Skeletal muscle cell (primary cell): ENCODE measurements around the gene FILIP1.

ENCODE experiments used
- DNase-seq: peaks from one replicate; pipeline ENCODE4 v3.0.0-alpha.2; 2010; ENCODE audit warnings: low read depth
- H3K4me3 ChIP-seq: 2 replicates; pipeline ENCODE4 v1.5.1; 2011; ENCODE audit warnings: low read depth, mild to moderate bottlenecking, control low read depth, low read length, moderate library complexity

The FILIP1 gene

GRCh38 chr6:75493400-75494064 lies at the start of gene FILIP1:
Gene FILIP1 (minus strand): TSS chr6:75493800. CDS start chr6:75414972, 78,828 bp downstream.
- DNase-seq = no peak

GRCh38 chr6:75543311-75543710 lies 49.7 kb upstream of the FILIP1 start:
- DNase-seq = no peak

More at GRCh38 chr6:75493400-75494064, at the start of gene FILIP1:
- no peak within 1 kb of the TSS for H3K4me3 ChIP-seq

GRCh38 chr6:75539136-75539535 lies 45.5 kb upstream of the FILIP1 start:
- no peak for DNase-seq
- H3K4me3 ChIP-seq = no peak overlapping the region

More at GRCh38 chr6:75543311-75543710, 49.7 kb upstream of the FILIP1 start:
- no peak overlapping the region for H3K4me3 ChIP-seq

GRCh38 chr6:75532521-75532920 lies 38.9 kb upstream of the FILIP1 start:
- DNase-seq = no peak
- no peak overlapping the region for H3K4me3 ChIP-seq

GRCh38 chr6:75531174-75531573 lies 37.6 kb upstream of the FILIP1 start:
- H3K4me3 ChIP-seq = no peak overlapping the region
- no peak for DNase-seq

- no peak for DNase-seq
- H3K4me3 ChIP-seq = no peak overlapping the region
Observed at GRCh38 chr6:75530696-75531095, 37.1 kb upstream of the FILIP1 start.

- H3K4me3 ChIP-seq = no peak overlapping the region
- DNase-seq = peak; percentile 23
Observed at GRCh38 chr6:75528423-75528822, 34.8 kb upstream of the FILIP1 start.

- no peak overlapping the region for H3K4me3 ChIP-seq
- DNase-seq = peak; percentile 26
Observed at GRCh38 chr6:75526502-75527127, 33.0 kb upstream of the FILIP1 start.

- DNase-seq = no peak
- no peak overlapping the region for H3K4me3 ChIP-seq
Observed at GRCh38 chr6:75525682-75526081, 32.1 kb upstream of the FILIP1 start.

GRCh38 chr6:75524322-75524972 lies 30.8 kb upstream of the FILIP1 start:
- H3K4me3 ChIP-seq = no peak overlapping the region
- DNase-seq = peak; percentile 83

GRCh38 chr6:75516757-75517156 lies 23.2 kb upstream of the FILIP1 start:
- no peak overlapping the region for H3K4me3 ChIP-seq
- no peak for DNase-seq

- no peak for DNase-seq
- no peak overlapping the region for H3K4me3 ChIP-seq
Observed at GRCh38 chr6:75512591-75512990, 19.0 kb upstream of the FILIP1 start.

GRCh38 chr6:75505424-75505823 lies 11.8 kb upstream of the FILIP1 start:
- no peak overlapping the region for H3K4me3 ChIP-seq
- no peak for DNase-seq

- no peak overlapping the region for H3K4me3 ChIP-seq
- no peak for DNase-seq
Observed at GRCh38 chr6:75504465-75505222, 11.0 kb upstream of the FILIP1 start.

- DNase-seq = no peak
Observed at GRCh38 chr6:75503291-75503690, 9.7 kb upstream of the FILIP1 start.

GRCh38 chr6:75502884-75503283 lies 9.3 kb upstream of the FILIP1 start:
- no peak overlapping the region for H3K4me3 ChIP-seq
- no peak for DNase-seq

More at GRCh38 chr6:75503291-75503690, 9.7 kb upstream of the FILIP1 start:
- no peak overlapping the region for H3K4me3 ChIP-seq

- H3K4me3 ChIP-seq = no peak overlapping the region
- no peak for DNase-seq
Observed at GRCh38 chr6:75501756-75502155, 8.2 kb upstream of the FILIP1 start.

GRCh38 chr6:75499640-75500039 lies 6.0 kb upstream of the FILIP1 start:
- DNase-seq = peak; percentile 61
- no peak overlapping the region for H3K4me3 ChIP-seq

- DNase-seq = no peak
- H3K4me3 ChIP-seq = no peak overlapping the region
Observed at GRCh38 chr6:75498862-75499261, 5.3 kb upstream of the FILIP1 start.

GRCh38 chr6:75497994-75498393 lies 4.4 kb upstream of the FILIP1 start:
- DNase-seq = no peak
- H3K4me3 ChIP-seq = no peak overlapping the region
